Hematopoietic multipotent progenitor cell (in vitro differentiated cells): ENCODE results near the gene BAIAP2L2. TPM values are rescaled to one million over a fixed set of nuclear protein-coding genes. Genes with fewer than 3 reads are reported as not detected.
"Not testable (repeated sequence)": the region's sequence is repeated elsewhere in the genome, so short reads cannot be mapped to it uniquely, and the experiment has no call there.

Experiments
- DNase-seq, 3 donors: peaks; one replicate each; pipeline ENCODE4 v3.0.0-alpha.2; 2011 to 2015; ENCODE audit warnings: low read depth in 2 of 3, low spot score in 2 of 3
- total RNA-seq: library from RNA; depleted of rRNA; stranded (reverse); fragments of >200 nt; gene quantifications from one replicate; pipeline ENCODE4 v1.2.3, GENCODE V29; 2012

Gene BAIAP2L2
- total RNA-seq, 1 donor: under 0.01 TPM

DNA sequence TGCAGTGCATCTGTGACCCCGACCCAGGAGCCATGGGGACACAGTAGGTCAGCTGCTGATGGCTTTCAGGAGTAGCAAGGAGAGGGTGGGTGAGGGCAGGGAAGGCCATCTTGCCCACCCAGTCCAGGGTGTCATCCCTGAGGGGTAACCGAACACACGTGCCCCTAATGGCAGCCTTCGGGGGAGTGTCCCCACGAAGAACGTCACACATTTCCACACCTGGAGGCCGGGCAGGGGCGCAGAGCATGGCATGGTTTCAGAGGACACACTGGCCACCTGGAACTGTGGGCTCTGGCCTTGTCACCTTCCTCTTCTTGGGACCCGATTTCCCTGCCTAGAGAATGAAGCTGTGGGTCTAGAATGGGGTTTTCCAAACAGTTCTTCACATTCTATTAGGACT is 19.4 kb upstream of the BAIAP2L2 start:
- no peak for DNase-seq

DNA sequence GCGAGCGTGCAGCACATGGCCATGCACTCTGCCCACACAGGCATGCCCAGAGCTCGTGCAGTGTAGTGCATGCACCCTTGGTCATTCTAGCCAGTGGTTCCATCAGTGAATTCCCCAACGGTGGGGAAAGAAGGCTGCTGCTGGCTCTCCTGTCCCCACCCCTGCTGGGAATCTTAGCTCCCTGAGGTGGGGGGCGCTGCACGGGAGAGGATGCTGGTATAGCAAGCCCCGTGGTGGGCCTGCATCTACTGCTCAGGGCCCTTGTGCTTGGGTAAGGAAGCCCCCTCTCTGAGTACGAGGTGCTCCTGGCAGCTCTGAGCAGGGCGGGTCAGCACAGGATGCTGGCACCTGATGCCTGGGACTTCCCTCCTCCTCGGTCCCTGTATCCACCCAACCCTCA is 18.5 kb upstream of the BAIAP2L2 start:
- DNase-seq: no peak

- no peak for DNase-seq
Observed at GRCh38 chr22:38127869-38128268, 17.4 kb upstream of the BAIAP2L2 start.

- DNase-seq: no peak
Observed at GRCh38 chr22:38126928-38127668, 16.6 kb upstream of the BAIAP2L2 start.

GRCh38 chr22:38125751-38126201 is 15.3 kb upstream of the BAIAP2L2 start:
- DNase-seq: no peak

- no peak for DNase-seq
Observed at GRCh38 chr22:38125038-38125610, 14.6 kb upstream of the BAIAP2L2 start.

DNA sequence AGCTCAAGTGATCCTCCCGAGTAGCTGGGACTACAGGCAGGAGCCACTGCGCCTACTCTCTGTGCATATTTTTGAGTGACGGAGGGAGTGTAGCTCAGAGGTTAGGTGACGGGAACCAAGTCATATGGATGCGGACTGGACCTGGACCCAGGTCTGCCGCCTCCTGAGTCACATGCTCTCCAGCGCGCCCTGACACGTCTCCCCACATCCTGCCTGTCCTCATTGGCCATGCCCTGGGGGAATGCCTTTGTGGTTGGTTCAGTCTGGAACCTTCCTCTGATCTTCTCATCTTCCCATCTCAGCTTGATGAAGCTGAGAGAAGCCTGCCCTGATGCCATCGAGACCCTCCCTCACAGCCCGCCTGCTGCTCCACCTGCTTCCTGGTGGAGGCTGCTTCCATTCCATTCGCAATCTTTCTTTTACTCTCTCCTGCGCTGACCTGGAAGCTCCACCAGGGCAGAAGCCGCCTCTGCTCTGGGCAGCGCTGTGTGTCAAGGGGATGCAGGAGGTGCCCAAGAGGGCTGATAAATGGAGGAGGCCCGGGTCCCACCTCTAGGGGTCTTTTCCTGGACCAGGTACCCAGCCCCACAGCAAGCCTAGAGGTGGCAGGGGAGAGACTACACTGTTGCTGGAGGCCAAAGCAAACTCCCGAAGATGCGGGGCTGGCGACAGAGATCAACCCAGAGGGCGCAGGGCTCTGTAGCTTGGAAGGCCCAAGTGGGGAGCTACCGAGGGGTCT is 13.9 kb upstream of the BAIAP2L2 start:
- no peak for DNase-seq

GRCh38 chr22:38122616-38123015 is 12.1 kb upstream of the BAIAP2L2 start:
- DNase-seq: no peak

DNA sequence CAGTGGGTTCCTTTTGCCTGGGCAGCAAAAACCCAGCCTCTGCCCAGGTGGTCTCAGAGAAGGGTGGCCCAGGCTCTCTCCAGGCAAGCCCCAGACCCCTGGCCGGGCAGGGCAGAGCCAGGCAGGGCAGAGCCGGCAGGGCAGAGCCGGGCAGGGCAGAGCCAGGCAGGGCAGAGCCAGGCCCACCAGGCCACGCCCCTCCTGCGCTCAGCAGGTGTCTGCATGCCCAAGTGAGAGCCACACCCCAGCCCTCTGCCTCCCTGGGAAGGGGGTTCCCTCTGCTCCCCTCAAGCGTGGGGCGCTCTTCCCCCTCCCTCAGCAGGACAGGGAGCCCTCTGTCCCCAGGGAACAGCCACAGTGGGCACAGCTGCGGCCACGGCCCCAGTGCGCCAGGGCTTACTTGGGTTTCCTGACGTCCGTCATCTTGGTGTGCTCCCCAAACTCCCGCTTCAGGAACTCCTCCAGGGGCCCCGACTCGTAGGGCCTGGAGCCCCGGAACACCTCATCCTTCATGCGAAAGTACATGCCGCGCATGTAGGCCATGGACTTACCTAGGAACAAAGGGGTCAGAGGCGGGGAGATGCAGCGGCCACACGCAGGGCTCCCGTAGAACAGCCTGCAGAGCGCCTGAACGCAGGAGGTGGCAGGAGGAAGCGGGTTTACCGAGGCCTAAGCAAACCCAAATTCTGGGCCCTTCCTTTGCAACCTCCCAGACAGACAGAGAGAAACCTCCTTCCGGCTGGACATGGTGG is 10.1 kb upstream of the BAIAP2L2 start:
- no peak for DNase-seq

- not testable (repeated sequence) for DNase-seq
Observed at GRCh38 chr22:38118747-38119146, 8.3 kb upstream of the BAIAP2L2 start.

DNA sequence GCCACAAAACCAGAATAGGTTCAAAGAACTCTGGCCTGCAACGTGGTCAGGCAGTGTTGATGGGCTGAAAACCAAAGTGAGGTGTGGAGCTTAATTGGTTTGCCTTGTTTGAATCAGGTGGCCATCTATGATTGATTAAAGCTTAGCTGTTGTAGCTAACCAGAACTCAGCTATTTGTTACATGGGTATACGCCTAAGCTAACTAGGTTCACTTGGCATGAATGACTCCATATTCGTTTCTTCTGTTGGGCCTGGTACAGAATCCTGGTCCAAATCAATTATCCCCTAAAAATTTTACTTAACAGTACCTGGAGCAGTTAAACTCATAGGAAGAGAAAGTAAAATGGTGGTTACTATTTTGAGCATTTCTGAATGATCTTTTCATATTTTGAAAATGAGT is 7.7 kb upstream of the BAIAP2L2 start:
- no peak for DNase-seq

GRCh38 chr22:38117556-38117955 is 7.1 kb upstream of the BAIAP2L2 start:
- not testable (repeated sequence) for DNase-seq

- no peak for DNase-seq
Observed at GRCh38 chr22:38115423-38116205, 5.1 kb upstream of the BAIAP2L2 start.

DNA sequence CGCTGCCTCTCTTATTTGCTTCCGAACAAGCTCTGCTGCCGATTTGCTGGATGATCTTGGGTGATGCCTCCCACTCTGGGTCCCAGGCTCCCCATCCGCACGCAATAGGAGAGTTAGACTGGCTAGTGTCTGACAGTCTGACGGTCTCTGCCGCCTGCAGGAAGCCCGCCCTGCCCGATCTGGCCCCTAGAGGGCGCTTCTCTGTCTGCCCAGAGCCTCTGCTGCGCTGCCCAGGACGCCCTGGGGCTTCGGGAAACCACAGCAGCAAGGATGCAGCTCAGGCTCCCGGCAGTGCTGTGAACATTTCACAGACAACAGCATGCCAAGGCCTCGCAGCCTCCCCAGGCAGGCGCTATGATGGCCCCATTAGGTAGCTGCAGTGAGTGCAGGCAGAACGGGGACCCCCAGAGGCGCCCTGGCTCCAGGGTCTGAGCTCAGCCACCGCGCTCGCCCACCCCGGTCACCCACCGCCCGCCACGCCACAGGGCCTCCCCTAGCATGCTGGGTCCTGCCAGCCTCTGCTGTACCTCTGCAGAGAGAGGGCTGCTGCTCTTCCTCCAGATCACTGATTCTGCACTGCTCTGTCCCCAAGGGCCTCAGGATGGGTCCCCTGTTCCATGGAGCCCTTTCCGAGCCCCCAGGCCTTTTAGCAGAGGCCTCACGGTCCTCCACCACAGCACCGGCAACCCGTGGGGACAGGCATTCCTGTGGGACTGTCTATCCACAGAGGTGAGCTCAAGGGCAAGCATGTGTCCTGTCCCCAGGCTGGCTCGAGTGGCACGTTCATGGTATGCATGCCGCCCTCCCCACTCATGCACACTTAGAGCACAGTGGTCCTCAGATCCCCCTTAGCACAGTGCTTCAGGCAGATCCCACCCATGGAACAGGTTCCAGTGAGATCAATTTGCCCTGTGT is 4.3 kb upstream of the BAIAP2L2 start:
- peak; percentile 47 to 74 (median 69) for DNase-seq

- DNase-seq: no peak
Observed at GRCh38 chr22:38112381-38112780, 1.9 kb upstream of the BAIAP2L2 start.

- no peak for DNase-seq
Observed at GRCh38 chr22:38111925-38112355, 1.5 kb upstream of the BAIAP2L2 start.

DNA sequence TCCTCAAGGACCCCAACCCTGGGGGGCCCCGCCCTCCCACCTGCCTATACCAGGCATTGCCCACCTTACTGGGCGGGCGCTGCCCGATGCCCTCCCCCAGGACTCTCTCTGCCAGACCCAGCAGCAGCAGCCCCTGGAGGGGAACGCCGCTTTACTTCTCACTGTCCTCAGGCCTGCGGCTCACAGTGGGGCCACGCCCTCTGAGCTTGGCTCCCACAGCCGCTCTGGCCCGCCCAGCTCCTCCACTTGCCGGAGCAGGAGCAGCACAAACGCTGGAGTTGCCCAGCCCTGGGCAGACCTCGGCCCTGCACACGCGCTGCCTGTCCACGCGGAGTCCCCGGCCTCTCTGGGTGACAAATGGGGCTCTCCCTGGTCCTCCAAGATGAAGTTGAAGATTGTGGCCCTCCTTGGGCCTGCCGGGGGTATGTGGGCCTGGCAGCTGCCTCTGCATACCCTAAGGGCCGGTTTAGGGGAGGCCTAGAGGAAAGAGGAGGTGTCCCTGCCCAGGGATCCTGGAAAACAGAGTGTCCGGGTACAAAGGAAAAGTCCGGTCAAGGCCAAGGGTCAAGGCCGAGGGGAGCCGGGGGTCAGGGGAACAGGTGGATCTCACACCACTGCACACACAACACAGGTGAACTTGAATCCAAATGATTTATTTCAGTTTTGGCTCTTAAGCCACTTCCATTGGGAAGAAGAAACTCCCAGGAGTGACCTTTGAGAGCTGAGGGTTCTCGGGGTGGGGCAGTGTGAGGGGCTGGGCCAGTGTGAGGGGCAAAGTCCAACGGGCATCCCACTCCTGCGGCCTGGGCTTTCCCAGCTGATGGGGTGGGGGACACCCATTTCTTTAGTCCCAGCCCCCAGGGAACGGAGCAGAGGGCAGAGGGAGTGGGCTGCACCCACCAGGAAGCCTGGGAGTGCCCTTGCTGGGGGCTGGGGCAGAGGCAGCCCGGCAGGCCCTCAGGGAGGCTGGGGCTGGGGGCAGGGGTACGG is 674 bp upstream of the BAIAP2L2 start:
- no peak for DNase-seq
